Omental fat pad (tissue), 4 donors: Measurements from ENCODE around the gene GPX4. TPM values are rescaled to one million over a fixed set of nuclear protein-coding genes. Genes with fewer than 3 reads are reported as not detected.

Experiments
- ATAC-seq: fragments of 150-250 bp; one replicate; pipeline ENCODE4 v1.9.1; 2016; ENCODE audit warnings: mild to moderate bottlenecking, moderate library complexity; ENCODE audit not compliant: low FRiP score
- DNase-seq: peaks from one replicate; pipeline ENCODE4 v3.0.0-alpha.2; 2019; ENCODE audit warnings: low spot score
- CTCF ChIP-seq, 3 donors: fragments of 450-650 bp; IDR thresholded peaks; one replicate each; pipeline ENCODE4 v1.5.1; 2016 to 2017; ENCODE audit warnings: antibody characterized with exemption in 3 of 3, mild to moderate bottlenecking in 3 of 3, moderate library complexity in 2 of 3
- total RNA-seq, 4 donors: library from RNA; depleted of rRNA; stranded (reverse); fragments of >200 nt; gene quantifications; one replicate each; pipeline ENCODE4 v1.1.0, GENCODE V29; 2016

Gene GPX4
- total RNA-seq, 4 donors from 2014 or later = 429 to 1,640 (median 892) TPM

- no peak for DNase-seq
- no peak for ATAC-seq
- no peak for TF ChIP-seq CTCF (IDR thresholded peaks at IDR 0.05)
Measured at GRCh38 chr19:1082928-1083816, 20.6 kb upstream of the GPX4 start.

GRCh38 chr19:1084024-1084868 lies 19.5 kb upstream of the GPX4 start:
- no peak for ATAC-seq
- no peak for TF ChIP-seq CTCF (IDR thresholded peaks at IDR 0.05)
- DNase-seq = no peak

- no peak for TF ChIP-seq CTCF (IDR thresholded peaks at IDR 0.05)
- ATAC-seq (no peak), DNase-seq (no peak)
Measured at GRCh38 chr19:1085053-1085658, 18.6 kb upstream of the GPX4 start.

GRCh38 chr19:1085676-1086442 lies 17.9 kb upstream of the GPX4 start:
- TF ChIP-seq CTCF (IDR thresholded peaks at IDR 0.05) = no peak
- ATAC-seq = no peak
- DNase-seq = no peak

- no peak for TF ChIP-seq CTCF (IDR thresholded peaks at IDR 0.05)
- no peak for ATAC-seq
- DNase-seq = no peak
Measured at GRCh38 chr19:1086613-1087012, 17.2 kb upstream of the GPX4 start.

- no peak for DNase-seq
- TF ChIP-seq CTCF (IDR thresholded peaks at IDR 0.05) = no peak
- ATAC-seq = no peak
Measured at GRCh38 chr19:1087813-1088415, 15.9 kb upstream of the GPX4 start.
